GM23248 (cell line): ENCODE measurements around the gene PIAS1. TPM values are rescaled to one million over a fixed set of nuclear protein-coding genes. Genes with fewer than 3 reads are reported as not detected.

ENCODE experiments used
- DNase-seq: peaks from one replicate; pipeline ENCODE4 v3.0.0-alpha.2; 2015
- H2AFZ ChIP-seq: fragments of 200-600 bp; sonication (generic); 2 replicates; pipeline ENCODE4 v1.6.1; 2016; ENCODE audit warnings: antibody characterized with exemption
- H3F3A ChIP-seq: fragments of 200-600 bp; sonication (generic); 2 replicates; pipeline ENCODE4 v1.6.1; 2016; ENCODE audit warnings: mild to moderate bottlenecking, antibody characterized with exemption, mixed run types; ENCODE audit not compliant: insufficient read depth
- H3K27ac ChIP-seq: fragments of 200-600 bp; sonication (generic); 2 replicates; pipeline ENCODE4 v1.5.1; 2016; ENCODE audit warnings: mild to moderate bottlenecking
- H3K27me3 ChIP-seq: fragments of 200-600 bp; sonication (generic); replicated peaks from 2 replicates; pipeline ENCODE4 v1.6.1; 2016; ENCODE audit warnings: mild to moderate bottlenecking; ENCODE audit not compliant: insufficient read depth
- H3K36me3 ChIP-seq: fragments of 200-600 bp; sonication (generic); 2 replicates; pipeline ENCODE4 v1.6.1; 2016; ENCODE audit warnings: low read depth, mild to moderate bottlenecking
- H3K4me1 ChIP-seq: fragments of 200-600 bp; sonication (generic); 2 replicates; pipeline ENCODE4 v1.6.1; 2016; ENCODE audit warnings: mild to moderate bottlenecking; ENCODE audit not compliant: insufficient read depth
- H3K4me2 ChIP-seq: fragments of 200-600 bp; sonication (generic); one replicate; pipeline ENCODE4 v1.6.1; 2016; ENCODE audit warnings: mild to moderate bottlenecking; ENCODE audit not compliant: unreplicated experiment
- H3K4me3 ChIP-seq: fragments of 200-600 bp; sonication (generic); 2 replicates; pipeline ENCODE4 v1.5.1; 2016; ENCODE audit warnings: mild to moderate bottlenecking
- H3K79me2 ChIP-seq: fragments of 200-600 bp; sonication (generic); 2 replicates; pipeline ENCODE4 v1.6.1; 2016; ENCODE audit warnings: mild to moderate bottlenecking; ENCODE audit not compliant: insufficient read depth
- H3K9ac ChIP-seq: fragments of 200-600 bp; sonication (generic); 2 replicates; pipeline ENCODE4 v1.6.1; 2016; ENCODE audit warnings: mild to moderate bottlenecking
- H3K9me2 ChIP-seq: fragments of 200-600 bp; sonication (generic); 2 replicates; pipeline ENCODE4 v1.6.1; 2016; ENCODE audit warnings: mixed run types, mild to moderate bottlenecking, moderate library complexity; ENCODE audit not compliant: insufficient read depth
- H3K9me3 ChIP-seq: fragments of 200-600 bp; sonication (generic); one replicate; pipeline ENCODE4 v1.6.1; 2017; ENCODE audit warnings: low read depth
- H4K20me1 ChIP-seq: fragments of 200-600 bp; sonication (generic); 2 replicates; pipeline ENCODE4 v1.6.0; 2016; ENCODE audit not compliant: insufficient read depth
- EZH2 ChIP-seq: fragments of 200-600 bp; sonication (generic); IDR thresholded peaks from 2 replicates; pipeline ENCODE4 v1.6.1; 2018; ENCODE audit warnings: antibody characterized with exemption, mild to moderate bottlenecking; ENCODE audit not compliant: insufficient read depth, poor library complexity, severe bottlenecking
- EZH2phosphoT487 ChIP-seq: fragments of 200-600 bp; sonication (generic); IDR thresholded peaks from 2 replicates; pipeline ENCODE4 v1.6.1; 2018; ENCODE audit warnings: antibody characterized with exemption, moderate library complexity, mild to moderate bottlenecking, low read depth; ENCODE audit not compliant: insufficient read depth
- WGBS, 2 experiments: methylation state at CpG; one replicate each; pipeline ENCODE4 v1.1.6; 2015 to 2017; ENCODE audit warnings: low lambda C conversion rate in 2 of 2, low coverage in 1 of 2; ENCODE audit errors: missing lambda C conversion rate in 2 of 2; 5-methylcytosine and 5-hydroxymethylcytosine counted together
- in situ Hi-C: fragments of 300-500 bp; cut with MboI; formaldehyde crosslinking; loops from 2 replicates; pipeline ENCODE4 v1.15.0; 2020
- polyA plus RNA-seq: library from polyadenylated mRNA; unstranded; fragments of >200 nt; fragmentation: Nextera tagmentation; extraction: Ambion mirVana; gene quantifications from 2 replicates; pipeline ENCODE4 v1.2.1, GENCODE V29; 2016
- total RNA-seq: library from RNA; depleted of rRNA; stranded (reverse); fragments of >200 nt; shearing (Covaris generic); gene quantifications from 2 replicates; pipeline ENCODE4 v1.2.3, GENCODE V29; 2014

The PIAS1 gene
- total and polyA plus RNA-seq, 2 experiments from 2014 or later: 14.8 to 34.4 TPM

DNA sequence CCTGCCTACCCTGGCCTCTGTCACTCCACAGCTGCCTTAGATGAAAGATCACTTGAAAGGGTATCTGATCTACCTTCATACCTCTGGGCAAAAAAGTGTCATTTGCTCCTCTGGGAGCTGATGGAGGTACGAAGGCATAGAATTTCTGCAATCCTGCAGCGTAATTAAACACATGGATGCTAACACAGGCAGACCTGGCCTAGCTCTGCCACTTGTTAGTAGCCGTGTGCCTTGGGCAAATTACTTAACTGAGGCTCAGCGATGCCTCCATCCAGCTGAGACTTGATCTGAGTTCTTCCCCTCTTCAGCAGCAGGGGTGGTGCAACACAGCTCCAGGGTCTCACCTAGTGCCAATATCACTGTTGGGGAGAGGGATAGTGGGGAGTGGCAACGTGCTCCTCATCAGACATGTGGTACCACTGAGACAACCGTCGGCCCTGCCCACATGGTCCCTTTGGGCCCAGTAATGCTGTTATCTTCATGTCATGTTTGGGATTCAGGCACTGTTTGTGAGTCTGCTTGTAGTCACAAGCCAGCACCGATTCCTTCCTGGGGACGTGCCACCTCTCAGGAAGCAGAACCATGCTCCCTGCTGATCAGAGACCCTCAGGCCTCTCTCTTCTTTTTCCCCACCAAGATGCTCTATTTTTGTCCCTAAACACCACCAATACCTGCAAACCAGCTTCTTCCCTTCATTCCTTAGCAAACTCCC, 34.1 kb upstream of the PIAS1 start:
- no peaks in the 10 kb centered on the region for H3K36me3 ChIP-seq
- no peak overlapping the region for H3K4me2 ChIP-seq
- in situ Hi-C loops: no loop called here
- no peaks in the 10 kb centered on the region for H3F3A ChIP-seq
- no peak overlapping the region for H2AFZ ChIP-seq
- no peak for DNase-seq
- TF ChIP-seq EZH2phosphoT487: no peak
- TF ChIP-seq EZH2: no peak
- no peaks in the 10 kb centered on the region for H3K79me2 ChIP-seq
- H3K9me3 ChIP-seq: no peaks in the 10 kb centered on the region
- WGBS, 2 experiments: 62 to 68% methylated on average over 9 of the region's 9 CpGs
- H3K9ac ChIP-seq: no peak overlapping the region
- no peaks in the 10 kb centered on the region for H4K20me1 ChIP-seq
- H3K27me3 ChIP-seq: peaks cover 8% of the 10 kb centered on the region; the same call in 1 of the 2 replicates
- no peak overlapping the region for H3K4me3 ChIP-seq
- H3K4me1 ChIP-seq: no peaks in the 10 kb centered on the region
- no peak overlapping the region for H3K27ac ChIP-seq
- no peaks in the 10 kb centered on the region for H3K9me2 ChIP-seq

DNA sequence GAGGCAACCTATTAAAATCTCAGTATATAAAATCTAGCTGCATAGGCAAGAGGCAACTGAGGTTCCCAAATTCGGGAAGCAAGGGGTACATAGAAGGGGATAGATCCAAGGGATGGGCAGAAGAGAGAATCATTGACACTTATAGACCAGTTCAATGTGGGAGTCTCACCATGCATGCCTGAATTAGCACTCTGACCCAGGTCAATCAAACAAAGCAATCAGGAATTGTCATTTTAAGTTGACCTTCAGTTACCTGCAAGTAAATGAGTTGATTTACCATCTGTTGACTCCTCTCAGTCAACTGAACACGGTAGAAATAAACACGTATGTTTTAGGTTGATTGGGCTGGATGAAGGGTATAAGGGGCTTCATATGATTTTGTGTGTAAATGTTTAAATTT, 33.4 kb upstream of the PIAS1 start:
- no peak for TF ChIP-seq EZH2
- TF ChIP-seq EZH2phosphoT487: no peak
- no peaks in the 10 kb centered on the region for H3K9me3 ChIP-seq
- H4K20me1 ChIP-seq: no peaks in the 10 kb centered on the region
- H3K9me2 ChIP-seq: no peaks in the 10 kb centered on the region
- H3K4me1 ChIP-seq: no peaks in the 10 kb centered on the region
- no peak for DNase-seq
- H3K36me3 ChIP-seq: no peaks in the 10 kb centered on the region
- in situ Hi-C loops: no loop called here
- H3K27me3 ChIP-seq: peaks cover 5% of the 10 kb centered on the region; the same call in 1 of the 2 replicates
- WGBS, 2 experiments: 55 to 56% methylated on average over 3 of the region's 3 CpGs
- H3F3A ChIP-seq: no peaks in the 10 kb centered on the region
- no peaks in the 10 kb centered on the region for H3K79me2 ChIP-seq
- H3K4me3 ChIP-seq: no peak overlapping the region
- H3K27ac ChIP-seq: no peak overlapping the region
- no peak overlapping the region for H3K4me2 ChIP-seq
- H3K9ac ChIP-seq: no peak overlapping the region
- no peak overlapping the region for H2AFZ ChIP-seq

DNA sequence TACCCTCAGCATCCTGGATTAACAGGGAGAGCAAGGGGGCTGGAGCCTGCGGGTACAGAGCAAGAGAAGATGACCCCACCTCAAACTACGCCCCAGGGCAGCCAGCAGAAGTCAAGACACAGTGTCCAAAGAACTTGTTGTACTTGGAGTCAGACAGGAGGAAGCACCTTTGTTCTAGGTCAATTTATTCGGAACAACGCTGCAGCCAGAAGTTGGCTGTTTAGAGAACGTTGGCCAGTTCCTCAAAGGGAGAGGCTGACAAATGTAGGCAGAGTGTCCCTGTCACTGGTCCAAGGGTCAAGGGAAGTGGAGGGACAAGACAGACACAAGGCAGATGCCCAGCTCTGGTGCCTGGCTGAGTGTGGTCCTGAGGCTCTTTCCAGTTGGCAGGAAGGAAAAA, 32.1 kb upstream of the PIAS1 start:
- WGBS, 2 experiments: 16 to 22% methylated on average over 5 of the region's 5 CpGs
- TF ChIP-seq EZH2 (no peak), EZH2phosphoT487 (no peak)
- no peaks in the 10 kb centered on the region for H3K4me1 ChIP-seq

DNA sequence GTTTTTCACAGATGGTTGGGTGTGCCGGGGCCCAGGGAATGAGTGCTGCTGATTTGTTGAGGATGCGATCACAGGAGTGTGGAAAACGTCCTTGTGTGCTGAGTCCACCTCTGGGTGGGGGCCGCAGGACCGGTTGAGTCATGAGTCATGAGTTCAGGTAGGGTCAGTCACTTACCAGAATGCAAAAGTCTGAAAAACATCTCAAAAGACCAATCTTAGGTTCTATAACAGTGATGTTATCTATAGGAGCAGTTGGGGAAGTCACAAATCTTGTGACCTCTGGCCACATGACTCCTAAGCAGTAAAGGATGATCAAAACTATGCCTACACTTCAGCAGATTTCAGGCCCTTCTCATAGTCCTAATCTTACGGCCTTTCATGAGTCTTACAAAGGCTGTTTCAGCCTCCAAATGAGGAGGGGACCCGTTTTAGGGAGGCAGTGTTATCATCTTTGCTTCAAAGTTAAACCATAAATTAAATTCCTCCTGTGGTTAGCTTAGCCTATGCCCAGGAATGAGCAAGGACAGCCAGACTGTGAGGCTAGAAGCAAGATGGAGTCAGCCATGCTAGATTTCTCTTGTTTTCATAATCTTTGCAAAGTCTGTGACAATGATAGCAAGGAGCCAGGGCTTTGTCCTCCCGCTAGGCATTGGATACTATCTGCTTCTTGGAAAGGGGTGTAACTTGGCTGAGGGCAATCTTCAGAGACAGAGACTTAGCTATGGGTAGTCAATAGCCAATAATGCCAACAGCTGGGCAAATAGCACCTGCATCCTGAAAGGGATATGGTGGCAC, 30.6 kb upstream of the PIAS1 start:
- Histone ChIP-seq H3K36me3 (no peaks in the 10 kb centered on the region), H3F3A (no peaks in the 10 kb centered on the region), H3K4me3 (no peak overlapping the region), H3K9ac (no peak overlapping the region), H3K79me2 (no peaks in the 10 kb centered on the region), H3K4me1 (no peaks in the 10 kb centered on the region), H3K27me3 (peaks cover 5% of the 10 kb centered on the region; the same call in 1 of the 2 replicates), H4K20me1 (no peaks in the 10 kb centered on the region), H2AFZ (no peak overlapping the region), H3K9me2 (no peaks in the 10 kb centered on the region), H3K4me2 (no peak overlapping the region), H3K27ac (no peak overlapping the region), H3K9me3 (no peaks in the 10 kb centered on the region)
- DNase-seq: no peak
- in situ Hi-C loops: no loop called here
- TF ChIP-seq EZH2phosphoT487 (no peak), EZH2 (no peak)
- WGBS, 2 experiments: 63 to 65% methylated on average over 8 of the region's 8 CpGs

More for the DNA sequence above, 32.1 kb upstream of the PIAS1 start:
- no peak for DNase-seq
- no peak overlapping the region for H3K27ac ChIP-seq
- no peak overlapping the region for H3K9ac ChIP-seq
- H3K27me3 ChIP-seq: peaks cover 5% of the 10 kb centered on the region; the same call in 1 of the 2 replicates
- H3K9me2 ChIP-seq: no peaks in the 10 kb centered on the region
- no peak overlapping the region for H3K4me3 ChIP-seq
- no peak overlapping the region for H2AFZ ChIP-seq
- in situ Hi-C loops: no loop called here
- H3K36me3 ChIP-seq: no peaks in the 10 kb centered on the region
- no peaks in the 10 kb centered on the region for H3K9me3 ChIP-seq
- no peaks in the 10 kb centered on the region for H3F3A ChIP-seq
- no peak overlapping the region for H3K4me2 ChIP-seq
- H4K20me1 ChIP-seq: no peaks in the 10 kb centered on the region
- H3K79me2 ChIP-seq: no peaks in the 10 kb centered on the region
